Inferior parietal cortex (tissue), 1 donor: ENCODE results near the gene DLGAP1.
"Not testable (repeated sequence)": the region's sequence is repeated elsewhere in the genome, so short reads cannot be mapped to it uniquely, and the experiment has no call there.

Experiments used
- DNase-seq: peaks from one replicate; pipeline ENCODE4 v3.0.0-alpha.2; 2016; ENCODE audit errors: extremely low spot score

The DLGAP1 gene

GRCh38 chr18:4385876-4386275, 69.2 kb downstream of the DLGAP1 start:
- no peak for DNase-seq

- no peak for DNase-seq
These were observed 70.2 kb downstream of the DLGAP1 start for GRCh38 chr18:4384932-4385331.

GRCh38 chr18:4374564-4374963, 80.5 kb downstream of the DLGAP1 start:
- DNase-seq = no peak

- no peak for DNase-seq
These were observed 85.4 kb downstream of the DLGAP1 start for GRCh38 chr18:4369705-4370104.

- DNase-seq = no peak
These were observed 94.8 kb downstream of the DLGAP1 start for GRCh38 chr18:4360221-4360715.

GRCh38 chr18:4358618-4359017, 96.5 kb downstream of the DLGAP1 start:
- DNase-seq = no peak

GRCh38 chr18:4357579-4357978, 97.5 kb downstream of the DLGAP1 start:
- no peak for DNase-seq

- DNase-seq = no peak
These were observed 98.2 kb downstream of the DLGAP1 start for GRCh38 chr18:4356929-4357328.

- no peak for DNase-seq
These were observed 101.2 kb downstream of the DLGAP1 start for GRCh38 chr18:4353853-4354418.

- no peak for DNase-seq
These were observed 102.2 kb downstream of the DLGAP1 start for GRCh38 chr18:4352746-4353551.

- DNase-seq = peak; percentile 13
These were observed 104.1 kb downstream of the DLGAP1 start for GRCh38 chr18:4351005-4351404.

- no peak for DNase-seq
These were observed 119.7 kb downstream of the DLGAP1 start for GRCh38 chr18:4335386-4335785.

GRCh38 chr18:4333043-4333442, 122.1 kb downstream of the DLGAP1 start:
- DNase-seq = no peak

GRCh38 chr18:4319738-4320677, 135.1 kb downstream of the DLGAP1 start:
- peak; percentile 21 for DNase-seq

GRCh38 chr18:4318311-4318710, 136.8 kb downstream of the DLGAP1 start:
- DNase-seq = no peak

- DNase-seq = not testable (repeated sequence)
These were observed 143.2 kb downstream of the DLGAP1 start for GRCh38 chr18:4311945-4312344.

- no peak for DNase-seq
These were observed 144.0 kb downstream of the DLGAP1 start for GRCh38 chr18:4311136-4311535.

- DNase-seq = no peak
These were observed 145.9 kb downstream of the DLGAP1 start for GRCh38 chr18:4309227-4309626.

- no peak for DNase-seq
These were observed 146.5 kb downstream of the DLGAP1 start for GRCh38 chr18:4308576-4308975.

GRCh38 chr18:4299395-4299794, 155.7 kb downstream of the DLGAP1 start:
- no peak for DNase-seq

GRCh38 chr18:4293337-4293736, 161.8 kb downstream of the DLGAP1 start:
- no peak for DNase-seq

- no peak for DNase-seq
These were observed 162.4 kb downstream of the DLGAP1 start for GRCh38 chr18:4292696-4293095.
